ENCODE measurements around the gene THBS3. TPM values are rescaled to one million over a fixed set of nuclear protein-coding genes. Genes with fewer than 3 reads are reported as not detected.

THBS3 gene
- total and polyA plus RNA-seq, 2 of the 13 experiments (the other 11 are each of a cell fraction or from before 2014, with no cell fraction given): 0.86 to 3.6 TPM

DNA sequence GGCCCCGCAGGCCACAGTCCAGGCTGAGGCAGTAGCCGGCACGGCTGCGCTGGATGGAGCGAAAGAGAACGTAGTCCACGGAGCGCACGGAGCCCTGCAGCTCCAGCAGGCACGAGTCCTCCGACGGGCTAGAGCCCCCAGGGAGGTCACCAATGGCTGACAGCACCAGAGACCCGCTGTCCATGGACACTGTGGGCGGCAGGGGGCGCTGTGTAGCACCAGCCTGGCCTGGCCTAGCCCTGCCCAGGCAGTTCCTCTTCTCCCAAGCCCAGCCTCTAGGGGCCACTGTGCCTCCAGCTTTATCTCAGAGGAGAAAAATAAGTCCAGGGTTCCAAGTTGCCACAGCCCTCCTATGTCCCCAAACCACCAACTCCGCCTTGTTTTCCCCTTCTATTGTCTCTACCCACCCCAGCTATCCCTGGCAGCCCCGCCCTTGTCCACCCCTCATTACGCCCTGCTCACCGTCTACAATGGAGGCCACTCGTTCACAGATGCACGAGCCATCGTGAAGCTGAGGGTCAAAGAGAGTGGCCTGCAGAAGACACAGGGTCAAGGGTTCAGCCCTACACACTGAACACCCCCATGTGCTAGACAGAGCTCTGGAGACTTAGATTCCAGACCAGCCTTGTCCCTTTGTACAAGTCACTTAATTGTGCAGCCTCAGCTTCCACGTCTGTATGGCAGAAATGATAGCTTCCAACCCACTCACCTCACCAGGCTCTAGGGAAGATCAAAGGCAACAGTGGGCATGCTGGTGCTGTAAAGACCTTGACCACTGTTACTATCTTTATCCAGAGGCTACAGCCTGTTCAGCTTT, 43.1 kb upstream of the THBS3 start (continued):
- TF ChIP-seq NR2F6 (IDR thresholded peaks at IDR 0.05) (peak; percentile 66), NR2F6 (CRISPR knock-in tag; IDR thresholded peaks at IDR 0.05) (peak; percentile 65), HMG20A (CRISPR knock-in tag; IDR thresholded peaks at IDR 0.05; ENCODE audit: borderline replicate concordance) (no peak), ZNF10 (CRISPR knock-in tag; IDR thresholded peaks at IDR 0.05; ENCODE audit: borderline replicate concordance, low read depth) (no peak), FOSL2 (CRISPR knock-in tag; IDR thresholded peaks at IDR 0.05) (0 out of 2 replicates have a peak, but pooled peaks have one; percentile 37), ZNF780A (CRISPR knock-in tag; IDR thresholded peaks at IDR 0.05) (no peak), HNF4G (IDR thresholded peaks at IDR 0.05; ENCODE audit: borderline replicate concordance, low read depth, low read length) (peak; percentile 6; the same call in 1 of the 2 replicates), HNF4G (CRISPR knock-in tag; IDR thresholded peaks at IDR 0.05; ENCODE audit: borderline replicate concordance, low read depth) (peak; percentile 16; the same call in 1 of the 2 replicates), HNRNPH1 (optimal IDR thresholded peaks at IDR 0.05; ENCODE audit: low read depth, low read length) (no peak), GABPB1 (CRISPR knock-in tag; IDR thresholded peaks at IDR 0.05) (peak; percentile 72), ZSCAN21 (CRISPR knock-in tag; IDR thresholded peaks at IDR 0.05; ENCODE audit: borderline replicate concordance) (peak; percentile 47; the same call in 1 of the 2 replicates), ZZZ3 (CRISPR knock-in tag; IDR thresholded peaks at IDR 0.05; ENCODE audit: borderline replicate concordance) (no peak), HES4 (CRISPR knock-in tag; IDR thresholded peaks at IDR 0.05; ENCODE audit: borderline replicate concordance) (peak; percentile 75; the same call in 1 of the 2 replicates), ZNF772 (CRISPR knock-in tag; IDR thresholded peaks at IDR 0.05) (0 out of 2 replicates have a peak, but pooled peaks have one; percentile 47), ARHGAP35 (CRISPR knock-in tag; IDR thresholded peaks at IDR 0.05; ENCODE audit: borderline replicate concordance) (no peak), RFXAP (CRISPR knock-in tag; IDR thresholded peaks at IDR 0.05; ENCODE audit: borderline replicate concordance) (peak; percentile 54; the same call in 1 of the 2 replicates), ZNF225 (CRISPR knock-in tag; IDR thresholded peaks at IDR 0.05) (no peak), SRSF9 (IDR thresholded peaks at IDR 0.05; ENCODE audit: borderline replicate concordance, insufficient read depth, low read depth, low read length, poor library complexity, severe bottlenecking) (no peak), ETV6 (CRISPR knock-in tag; conservative IDR thresholded peaks at IDR 0.05) (peak; percentile 26; the same call in 1 of the 2 replicates), ZNF557 (CRISPR knock-in tag; IDR thresholded peaks at IDR 0.05) (0 out of 2 replicates have a peak, but pooled peaks have one; percentile 28), SRY (CRISPR knock-in tag; IDR thresholded peaks at IDR 0.05) (no peak)
- TF ChIP-seq, protein P1, sequence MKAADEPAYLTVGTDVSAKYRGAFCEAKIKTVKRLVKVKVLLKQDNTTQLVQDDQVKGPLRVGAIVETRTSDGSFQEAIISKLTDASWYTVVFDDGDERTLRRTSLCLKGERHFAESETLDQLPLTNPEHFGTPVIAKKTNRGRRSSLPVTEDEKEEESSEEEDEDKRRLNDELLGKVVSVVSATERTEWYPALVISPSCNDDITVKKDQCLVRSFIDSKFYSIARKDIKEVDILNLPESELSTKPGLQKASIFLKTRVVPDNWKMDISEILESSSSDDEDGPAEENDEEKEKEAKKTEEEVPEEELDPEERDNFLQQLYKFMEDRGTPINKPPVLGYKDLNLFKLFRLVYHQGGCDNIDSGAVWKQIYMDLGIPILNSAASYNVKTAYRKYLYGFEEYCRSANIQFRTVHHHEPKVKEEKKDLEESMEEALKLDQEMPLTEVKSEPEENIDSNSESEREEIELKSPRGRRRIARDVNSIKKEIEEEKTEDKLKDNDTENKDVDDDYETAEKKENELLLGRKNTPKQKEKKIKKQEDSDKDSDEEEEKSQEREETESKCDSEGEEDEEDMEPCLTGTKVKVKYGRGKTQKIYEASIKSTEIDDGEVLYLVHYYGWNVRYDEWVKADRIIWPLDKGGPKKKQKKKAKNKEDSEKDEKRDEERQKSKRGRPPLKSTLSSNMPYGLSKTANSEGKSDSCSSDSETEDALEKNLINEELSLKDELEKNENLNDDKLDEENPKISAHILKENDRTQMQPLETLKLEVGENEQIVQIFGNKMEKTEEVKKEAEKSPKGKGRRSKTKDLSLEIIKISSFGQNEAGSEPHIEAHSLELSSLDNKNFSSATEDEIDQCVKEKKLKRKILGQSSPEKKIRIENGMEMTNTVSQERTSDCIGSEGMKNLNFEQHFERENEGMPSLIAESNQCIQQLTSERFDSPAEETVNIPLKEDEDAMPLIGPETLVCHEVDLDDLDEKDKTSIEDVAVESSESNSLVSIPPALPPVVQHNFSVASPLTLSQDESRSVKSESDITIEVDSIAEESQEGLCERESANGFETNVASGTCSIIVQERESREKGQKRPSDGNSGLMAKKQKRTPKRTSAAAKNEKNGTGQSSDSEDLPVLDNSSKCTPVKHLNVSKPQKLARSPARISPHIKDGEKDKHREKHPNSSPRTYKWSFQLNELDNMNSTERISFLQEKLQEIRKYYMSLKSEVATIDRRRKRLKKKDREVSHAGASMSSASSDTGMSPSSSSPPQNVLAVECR (CRISPR knock-in tag; IDR thresholded peaks at IDR 0.05; ENCODE audit: borderline replicate concordance): peak; percentile 51; the same call in 1 of the 2 replicates
- TF ChIP-seq, protein P2, sequence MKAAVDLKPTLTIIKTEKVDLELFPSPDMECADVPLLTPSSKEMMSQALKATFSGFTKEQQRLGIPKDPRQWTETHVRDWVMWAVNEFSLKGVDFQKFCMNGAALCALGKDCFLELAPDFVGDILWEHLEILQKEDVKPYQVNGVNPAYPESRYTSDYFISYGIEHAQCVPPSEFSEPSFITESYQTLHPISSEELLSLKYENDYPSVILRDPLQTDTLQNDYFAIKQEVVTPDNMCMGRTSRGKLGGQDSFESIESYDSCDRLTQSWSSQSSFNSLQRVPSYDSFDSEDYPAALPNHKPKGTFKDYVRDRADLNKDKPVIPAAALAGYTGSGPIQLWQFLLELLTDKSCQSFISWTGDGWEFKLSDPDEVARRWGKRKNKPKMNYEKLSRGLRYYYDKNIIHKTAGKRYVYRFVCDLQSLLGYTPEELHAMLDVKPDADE (CRISPR knock-in tag; IDR thresholded peaks at IDR 0.05): no peak
- TF ChIP-seq, protein P3, sequence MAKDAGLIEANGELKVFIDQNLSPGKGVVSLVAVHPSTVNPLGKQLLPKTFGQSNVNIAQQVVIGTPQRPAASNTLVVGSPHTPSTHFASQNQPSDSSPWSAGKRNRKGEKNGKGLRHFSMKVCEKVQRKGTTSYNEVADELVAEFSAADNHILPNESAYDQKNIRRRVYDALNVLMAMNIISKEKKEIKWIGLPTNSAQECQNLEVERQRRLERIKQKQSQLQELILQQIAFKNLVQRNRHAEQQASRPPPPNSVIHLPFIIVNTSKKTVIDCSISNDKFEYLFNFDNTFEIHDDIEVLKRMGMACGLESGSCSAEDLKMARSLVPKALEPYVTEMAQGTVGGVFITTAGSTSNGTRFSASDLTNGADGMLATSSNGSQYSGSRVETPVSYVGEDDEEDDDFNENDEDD (CRISPR knock-in tag; IDR thresholded peaks at IDR 0.05; ENCODE audit: borderline replicate concordance): peak; percentile 2; the same call in 1 of the 2 replicates
